RWPE2 (cell line): ENCODE measurements around the gene PDE11A.
A peak's percentile ranks its signal among the peaks of the same experiment; 100 is the strongest.

ENCODE experiments used
- ATAC-seq: fragments of 200-7000 bp; cut with Tn5 transposase; 3 replicates; pipeline ENCODE4 v1.9.1; 2021; ENCODE audit warnings: low read depth
- DNase-seq: peaks from one replicate; pipeline ENCODE4 v3.0.0-alpha.2; 2020; ENCODE audit warnings: low spot score
- H3K27ac ChIP-seq: fragments of 450-650 bp; 2 replicates; pipeline ENCODE4 v1.5.1; 2017; ENCODE audit warnings: mild to moderate bottlenecking; ENCODE audit not compliant: poor library complexity, severe bottlenecking
- H3K27me3 ChIP-seq: fragments of 250-450 bp; sonication (Bioruptor Pico); 2 replicates; pipeline ENCODE4 v1.5.1; 2021; ENCODE audit warnings: mild to moderate bottlenecking, moderate library complexity; ENCODE audit not compliant: insufficient read depth, poor library complexity, severe bottlenecking
- H3K36me3 ChIP-seq: fragments of 250-450 bp; sonication (Bioruptor Pico); 2 replicates; pipeline ENCODE4 v1.5.1; 2020; ENCODE audit warnings: low read depth, mild to moderate bottlenecking, moderate library complexity
- H3K4me1 ChIP-seq: fragments of 250-450 bp; sonication (Bioruptor Pico); 2 replicates; pipeline ENCODE4 v1.5.1; 2021; ENCODE audit warnings: mild to moderate bottlenecking, moderate library complexity; ENCODE audit not compliant: insufficient read depth, poor library complexity, severe bottlenecking
- H3K4me3 ChIP-seq: fragments of 250-450 bp; sonication (Bioruptor Pico); 2 replicates; pipeline ENCODE4 v1.5.1; 2021; ENCODE audit warnings: mild to moderate bottlenecking, moderate library complexity; ENCODE audit not compliant: severe bottlenecking
- H3K9me3 ChIP-seq: fragments of 250-450 bp; sonication (Bioruptor Pico); 2 replicates; pipeline ENCODE4 v1.5.1; 2021; ENCODE audit warnings: mild to moderate bottlenecking, moderate library complexity; ENCODE audit not compliant: severe bottlenecking
- CTCF ChIP-seq: fragments of 450-650 bp; IDR thresholded peaks from one replicate; pipeline ENCODE4 v1.5.1; 2017; ENCODE audit warnings: mild to moderate bottlenecking, moderate library complexity; ENCODE audit not compliant: poor library complexity, severe bottlenecking

PDE11A gene

GRCh38 chr2:177921726-177922125 is 150.9 kb downstream of the PDE11A start:
- Histone ChIP-seq H3K36me3 (no peaks in the 10 kb centered on the region), H3K9me3 (no peaks in the 10 kb centered on the region), H3K4me1 (no peaks in the 10 kb centered on the region), H3K4me3 (no peak overlapping the region), H3K27me3 (no peaks in the 10 kb centered on the region), H3K27ac (no peak overlapping the region)
- TF ChIP-seq CTCF: no peak
- DNase-seq: no peak
- ATAC-seq: no peak

GRCh38 chr2:177917169-177917568 is 155.4 kb downstream of the PDE11A start:
- Histone ChIP-seq H3K4me1 (no peaks in the 10 kb centered on the region), H3K4me3 (no peak overlapping the region), H3K27me3 (no peaks in the 10 kb centered on the region), H3K27ac (no peak overlapping the region), H3K36me3 (no peaks in the 10 kb centered on the region), H3K9me3 (no peaks in the 10 kb centered on the region)
- DNase-seq (no peak), ATAC-seq (no peak)
- TF ChIP-seq CTCF: no peak

- no peak overlapping the region for H3K4me3 ChIP-seq
- no peaks in the 10 kb centered on the region for H3K27me3 ChIP-seq
- H3K36me3 ChIP-seq: no peaks in the 10 kb centered on the region
- ATAC-seq: no peak
- no peaks in the 10 kb centered on the region for H3K4me1 ChIP-seq
- no peak for DNase-seq
- no peak for TF ChIP-seq CTCF
- H3K27ac ChIP-seq: no peak overlapping the region
- no peaks in the 10 kb centered on the region for H3K9me3 ChIP-seq
These were observed 156.2 kb downstream of the PDE11A start for GRCh38 chr2:177916342-177916741.

- Histone ChIP-seq H3K4me3 (no peak overlapping the region), H3K27me3 (no peaks in the 10 kb centered on the region), H3K4me1 (peaks cover 10% of the 10 kb centered on the region), H3K36me3 (no peaks in the 10 kb centered on the region), H3K9me3 (no peaks in the 10 kb centered on the region), H3K27ac (no peak overlapping the region)
- DNase-seq: no peak
- no peak for ATAC-seq
- no peak for TF ChIP-seq CTCF
These were observed 158.3 kb downstream of the PDE11A start for GRCh38 chr2:177914247-177914646.

- TF ChIP-seq CTCF: no peak
- ATAC-seq: peak; percentile 86
- H3K27ac ChIP-seq: no peak overlapping the region
- H3K9me3 ChIP-seq: no peaks in the 10 kb centered on the region
- no peak for DNase-seq
- H3K27me3 ChIP-seq: no peaks in the 10 kb centered on the region
- H3K4me3 ChIP-seq: no peak overlapping the region
- H3K4me1 ChIP-seq: peaks cover 10% of the 10 kb centered on the region
- no peaks in the 10 kb centered on the region for H3K36me3 ChIP-seq
These were observed 162.6 kb downstream of the PDE11A start for GRCh38 chr2:177909962-177910361.
